Measurements from ENCODE around the gene BCAT1.
"Not testable (repeated sequence)": the region's sequence is repeated elsewhere in the genome, so short reads cannot be mapped to it uniquely, and the experiment has no call there.

Gene BCAT1

DNA sequence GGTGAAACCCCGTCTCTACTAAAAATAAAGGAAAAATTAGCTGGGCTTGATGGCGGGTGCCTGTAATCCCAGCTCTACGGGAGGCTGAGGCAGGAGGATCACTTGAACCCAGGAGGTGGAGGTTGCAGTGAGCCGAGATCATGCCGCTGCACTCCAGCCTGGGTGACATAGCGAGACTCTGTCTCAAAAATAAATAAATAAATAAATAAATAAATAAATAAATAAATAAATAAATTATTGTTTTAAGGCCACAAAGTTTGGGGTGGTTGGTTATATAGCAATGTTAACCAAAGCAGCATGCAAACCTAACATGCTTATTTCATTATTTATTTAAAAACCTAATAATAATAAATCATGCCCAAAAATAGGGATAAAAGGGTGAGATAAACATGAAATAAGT, 38.7 kb downstream of the BCAT1 start:
- H2BK5ac ChIP-seq (ENCODE audit: low read depth, low read length, poor library complexity, severe bottlenecking); H2AFZ ChIP-seq (ENCODE audit: low read depth, low read length); H3K9me3 ChIP-seq (ENCODE audit: control insufficient read depth, low read length); H3K18ac ChIP-seq (ENCODE audit: low read depth in 1 of 2, low read length in 2 of 2); H2AK5ac ChIP-seq (ENCODE audit: low read length, severe bottlenecking); H3K27ac ChIP-seq (ENCODE audit: low read length, poor library complexity, severe bottlenecking); H3K27me3 ChIP-seq (ENCODE audit: control insufficient read depth in 1 of 2, insufficient read depth in 1 of 2, low read length in 2 of 2); H3K14ac ChIP-seq (ENCODE audit: low read length in 2 of 2); H4K91ac ChIP-seq (ENCODE audit: low read length); H2BK120ac ChIP-seq (ENCODE audit: low read depth, low read length); DNase-seq; H2BK15ac ChIP-seq (ENCODE audit: low read depth, poor library complexity, severe bottlenecking); H3K36me3 ChIP-seq (ENCODE audit: control insufficient read depth in 1 of 2, insufficient read depth in 2 of 2, low read depth in 1 of 2, low read length in 2 of 2); H2BK12ac ChIP-seq (ENCODE audit: low read length in 2 of 2); H3K4me3 ChIP-seq (ENCODE audit: insufficient read depth in 1 of 2, low read depth in 1 of 2, low read length in 2 of 2); H3K4me2 ChIP-seq (ENCODE audit: low read length, poor library complexity, severe bottlenecking); H3K23ac ChIP-seq (ENCODE audit: low read length in 2 of 2); H3K4me1 ChIP-seq (ENCODE audit: control insufficient read depth, insufficient read depth, low read depth, low read length); H3K4ac ChIP-seq (ENCODE audit: low read depth in 1 of 2, low read length in 2 of 2); H3K9ac ChIP-seq (ENCODE audit: low read length); H4K8ac ChIP-seq (ENCODE audit: low read length): not testable (repeated sequence)
- WGBS, result 99% methylated on average over 3 of the region's 6 CpGs
- H3K79me1 ChIP-seq (replicated peaks; ENCODE audit: low read length, poor library complexity, severe bottlenecking), result peaks cover 25% of the 10 kb centered on the region

DNA sequence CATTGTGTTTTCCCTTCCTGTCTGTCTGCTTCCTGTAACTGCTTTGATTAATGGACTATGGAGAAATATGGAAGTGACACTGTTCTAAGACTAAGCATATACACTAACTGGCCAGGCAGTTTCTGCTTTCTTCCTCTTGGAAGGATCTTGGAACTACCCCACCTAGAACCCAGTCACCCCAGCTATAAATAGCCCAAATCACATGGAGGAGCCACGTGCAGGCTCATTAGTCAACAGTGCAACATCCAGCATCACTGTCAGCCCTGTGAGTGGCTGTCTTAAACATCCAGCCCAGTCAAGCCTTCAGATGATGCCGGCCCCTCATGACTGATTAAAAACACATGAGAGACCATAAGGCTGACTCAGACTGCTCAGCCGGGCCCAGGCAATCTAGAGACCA, 39.2 kb downstream of the BCAT1 start:
- Histone ChIP-seq H3K18ac (ENCODE audit: low read depth in 1 of 2, low read length in 2 of 2) (peak overlapping the region in 1 of 2 experiments; percentile 28), H2AFZ (ENCODE audit: low read depth, low read length) (no peak overlapping the region), H3K14ac (ENCODE audit: low read length in 2 of 2) (no peak overlapping the region), H3K4me1 (ENCODE audit: control insufficient read depth, insufficient read depth, low read depth, low read length) (peaks cover 7% of the 10 kb centered on the region), H3K9ac (ENCODE audit: low read length) (peak overlapping the region; percentile 54), H2BK15ac (ENCODE audit: low read depth, poor library complexity, severe bottlenecking) (no peak overlapping the region), H2BK5ac (ENCODE audit: low read depth, low read length, poor library complexity, severe bottlenecking) (no peak overlapping the region), H2AK5ac (ENCODE audit: low read length, severe bottlenecking) (no peak overlapping the region), H3K4ac (ENCODE audit: low read depth in 1 of 2, low read length in 2 of 2) (no peak overlapping the region), H3K27me3 (ENCODE audit: control insufficient read depth in 1 of 2, insufficient read depth in 1 of 2, low read length in 2 of 2) (no peaks in the 10 kb centered on the region), H3K4me3 (ENCODE audit: insufficient read depth in 1 of 2, low read depth in 1 of 2, low read length in 2 of 2) (no peak overlapping the region), H3K9me3 (ENCODE audit: control insufficient read depth, low read length) (no peaks in the 10 kb centered on the region), H2BK120ac (ENCODE audit: low read depth, low read length) (no peak overlapping the region), H2BK12ac (ENCODE audit: low read length in 2 of 2) (no peak overlapping the region), H4K8ac (ENCODE audit: low read length) (no peak overlapping the region), H3K4me2 (ENCODE audit: low read length, poor library complexity, severe bottlenecking) (no peak overlapping the region), H3K27ac (ENCODE audit: low read length, poor library complexity, severe bottlenecking) (no peak overlapping the region), H3K79me1 (replicated peaks; ENCODE audit: low read length, poor library complexity, severe bottlenecking) (peaks cover 25% of the 10 kb centered on the region), H3K36me3 (ENCODE audit: control insufficient read depth in 1 of 2, insufficient read depth in 2 of 2, low read depth in 1 of 2, low read length in 2 of 2) (no peaks in the 10 kb centered on the region), H3K23ac (ENCODE audit: low read length in 2 of 2) (no peak overlapping the region), H4K91ac (ENCODE audit: low read length) (no peak overlapping the region)
- 7% methylated on average over 3 of the region's 3 CpGs for WGBS
- peak; percentile 96 for DNase-seq

DNA sequence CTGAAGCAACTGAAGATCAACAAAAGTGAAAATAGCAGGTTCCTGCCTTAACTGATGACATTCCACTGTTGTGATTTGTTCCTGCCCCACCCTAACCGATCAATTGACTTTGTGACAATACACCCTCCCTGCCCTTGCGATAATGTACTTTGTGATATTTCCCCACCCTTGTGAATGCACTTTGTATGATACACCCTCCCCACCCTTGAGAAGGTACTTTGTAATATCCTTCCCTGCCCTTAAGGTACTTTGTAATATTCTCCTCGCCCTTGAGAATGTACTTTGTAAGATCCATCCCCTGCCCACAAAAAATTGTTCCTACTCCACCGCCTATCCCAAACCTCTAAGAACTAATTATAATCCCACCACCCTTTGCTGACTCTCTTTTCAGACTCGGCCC, 41.4 kb downstream of the BCAT1 start:
- H3K36me3 ChIP-seq (ENCODE audit: control insufficient read depth in 1 of 2, insufficient read depth in 2 of 2, low read depth in 1 of 2, low read length in 2 of 2), result peaks cover 0 to 6% of the 10 kb centered on the region in 2 experiments
- no peak overlapping the region for H2AK5ac ChIP-seq (ENCODE audit: low read length, severe bottlenecking)
- H2BK120ac ChIP-seq (ENCODE audit: low read depth, low read length), result no peak overlapping the region
- H3K79me1 ChIP-seq (replicated peaks; ENCODE audit: low read length, poor library complexity, severe bottlenecking), result peaks cover 33% of the 10 kb centered on the region
- no peak overlapping the region for H2AFZ ChIP-seq (ENCODE audit: low read depth, low read length)
- no peak overlapping the region for H3K4me3 ChIP-seq (ENCODE audit: insufficient read depth in 1 of 2, low read depth in 1 of 2, low read length in 2 of 2)
- no peak overlapping the region for H4K91ac ChIP-seq (ENCODE audit: low read length)
- no peak overlapping the region for H2BK15ac ChIP-seq (ENCODE audit: low read depth, poor library complexity, severe bottlenecking)
- H3K18ac ChIP-seq (ENCODE audit: low read depth in 1 of 2, low read length in 2 of 2), result no peak overlapping the region
- no peak overlapping the region for H2BK5ac ChIP-seq (ENCODE audit: low read depth, low read length, poor library complexity, severe bottlenecking)
- DNase-seq, result no peak
- H2BK12ac ChIP-seq (ENCODE audit: low read length in 2 of 2), result peak overlapping the region in 1 of 2 experiments; percentile 7
- H3K9ac ChIP-seq (ENCODE audit: low read length), result no peak overlapping the region
- WGBS, result 93% methylated on average over 5 of the region's 5 CpGs
- no peak overlapping the region for H3K4ac ChIP-seq (ENCODE audit: low read depth in 1 of 2, low read length in 2 of 2)
- H3K4me1 ChIP-seq (ENCODE audit: control insufficient read depth, insufficient read depth, low read depth, low read length), result peaks cover 12% of the 10 kb centered on the region
- H3K4me2 ChIP-seq (ENCODE audit: low read length, poor library complexity, severe bottlenecking), result no peak overlapping the region
- no peak overlapping the region for H3K23ac ChIP-seq (ENCODE audit: low read length in 2 of 2)
- H3K27me3 ChIP-seq (ENCODE audit: control insufficient read depth in 1 of 2, insufficient read depth in 1 of 2, low read length in 2 of 2), result no peaks in the 10 kb centered on the region
- H3K14ac ChIP-seq (ENCODE audit: low read length in 2 of 2), result no peak overlapping the region
- H4K8ac ChIP-seq (ENCODE audit: low read length), result no peak overlapping the region
- H3K9me3 ChIP-seq (ENCODE audit: control insufficient read depth, low read length), result no peaks in the 10 kb centered on the region
- no peak overlapping the region for H3K27ac ChIP-seq (ENCODE audit: low read length, poor library complexity, severe bottlenecking)

DNA sequence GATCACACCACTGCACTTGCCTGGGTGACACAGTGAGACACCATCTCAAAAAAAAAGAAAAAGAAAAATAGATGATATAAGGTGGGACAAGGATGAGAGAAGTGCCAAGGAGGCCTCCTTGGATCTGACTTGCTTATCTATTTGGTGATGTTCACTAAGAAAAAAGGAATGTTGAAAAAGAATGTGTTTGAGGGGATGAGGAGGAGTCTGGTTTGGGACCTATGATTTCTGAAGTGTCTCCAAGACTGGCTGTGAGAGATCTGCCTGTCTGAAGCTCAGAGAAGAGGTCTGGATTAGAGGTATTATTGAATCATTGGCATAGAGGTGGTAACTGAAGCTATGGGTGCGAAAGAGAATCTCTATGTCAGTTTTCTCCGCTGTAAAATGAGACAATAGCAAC, 42.8 kb downstream of the BCAT1 start:
- H2BK5ac ChIP-seq (ENCODE audit: low read depth, low read length, poor library complexity, severe bottlenecking), result no peak overlapping the region
- H4K91ac ChIP-seq (ENCODE audit: low read length), result no peak overlapping the region
- no peak overlapping the region for H3K14ac ChIP-seq (ENCODE audit: low read length in 2 of 2)
- no CpG with 5 or more reads among the region's 2 CpGs for WGBS
- no peak overlapping the region for H3K4me3 ChIP-seq (ENCODE audit: insufficient read depth in 1 of 2, low read depth in 1 of 2, low read length in 2 of 2)
- no peak overlapping the region for H3K27ac ChIP-seq (ENCODE audit: low read length, poor library complexity, severe bottlenecking)
- H3K27me3 ChIP-seq (ENCODE audit: control insufficient read depth in 1 of 2, insufficient read depth in 1 of 2, low read length in 2 of 2), result no peaks in the 10 kb centered on the region
- DNase-seq, result no peak
- H3K23ac ChIP-seq (ENCODE audit: low read length in 2 of 2), result no peak overlapping the region
- H2AK5ac ChIP-seq (ENCODE audit: low read length, severe bottlenecking), result no peak overlapping the region
- H3K4me1 ChIP-seq (ENCODE audit: control insufficient read depth, insufficient read depth, low read depth, low read length), result peaks cover 11% of the 10 kb centered on the region
- no peak overlapping the region for H3K4me2 ChIP-seq (ENCODE audit: low read length, poor library complexity, severe bottlenecking)
- H2AFZ ChIP-seq (ENCODE audit: low read depth, low read length), result no peak overlapping the region
- no peak overlapping the region for H2BK12ac ChIP-seq (ENCODE audit: low read length in 2 of 2)
- no peak overlapping the region for H2BK120ac ChIP-seq (ENCODE audit: low read depth, low read length)
- peak overlapping the region in 1 of 2 experiments; percentile 11 for H3K4ac ChIP-seq (ENCODE audit: low read depth in 1 of 2, low read length in 2 of 2)
- peaks cover 0 to 7% of the 10 kb centered on the region in 2 experiments for H3K36me3 ChIP-seq (ENCODE audit: control insufficient read depth in 1 of 2, insufficient read depth in 2 of 2, low read depth in 1 of 2, low read length in 2 of 2)
- H2BK15ac ChIP-seq (ENCODE audit: low read depth, poor library complexity, severe bottlenecking), result no peak overlapping the region
- no peak overlapping the region for H4K8ac ChIP-seq (ENCODE audit: low read length)
- H3K9ac ChIP-seq (ENCODE audit: low read length), result no peak overlapping the region
- H3K79me1 ChIP-seq (replicated peaks; ENCODE audit: low read length, poor library complexity, severe bottlenecking), result peaks cover 38% of the 10 kb centered on the region
- no peak overlapping the region for H3K18ac ChIP-seq (ENCODE audit: low read depth in 1 of 2, low read length in 2 of 2)
- H3K9me3 ChIP-seq (ENCODE audit: control insufficient read depth, low read length), result no peaks in the 10 kb centered on the region

All from mesenchymal stem cell (in vitro differentiated cells and primary cell).